Coronary artery (tissue), 2 donors: Measurements from ENCODE around the gene SLAMF1.

Source experiments
- DNase-seq: peaks from one replicate; pipeline ENCODE4 v3.0.0-alpha.2; 2017; ENCODE audit warnings: low spot score
- H3K27ac ChIP-seq, 2 donors: fragments of 200-600 bp; sonication (generic); one replicate each; pipeline ENCODE4 v1.5.1; 2016 to 2019
- H3K4me3 ChIP-seq: fragments of 200-600 bp; sonication (generic); 2 replicates; pipeline ENCODE4 v1.5.1; 2016; ENCODE audit warnings: mild to moderate bottlenecking, moderate library complexity
- TF ChIP-seq, protein P1 (sequence below): fragments of 200-600 bp; sonication (generic); IDR thresholded peaks from one replicate; pipeline ENCODE4 v1.5.1; 2019; ENCODE audit warnings: antibody characterized with exemption

Gene SLAMF1

DNA sequence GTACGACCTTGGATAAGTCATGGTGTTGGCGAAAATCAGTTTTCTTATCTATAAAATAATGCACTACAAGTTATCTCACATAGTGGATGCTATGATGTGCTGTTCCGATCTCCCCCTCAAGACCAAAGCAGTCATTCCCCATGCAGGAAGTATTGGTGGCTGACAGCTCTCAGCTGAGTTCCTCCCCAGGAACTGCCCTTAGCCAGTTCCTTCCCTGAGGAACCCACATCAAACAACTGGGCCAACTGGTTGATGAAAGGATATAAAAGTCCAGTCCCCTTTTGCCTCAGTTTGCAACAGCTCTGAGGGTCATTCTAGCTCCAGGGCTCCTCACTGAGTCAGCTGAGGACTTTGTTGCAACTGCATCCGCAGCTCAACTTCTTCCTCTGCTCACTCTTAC is 16.1 kb upstream of the SLAMF1 start:
- Histone ChIP-seq H3K27ac (no peak overlapping the region), H3K4me3 (no peak overlapping the region)
- no peak for DNase-seq
- TF ChIP-seq, protein P1, sequence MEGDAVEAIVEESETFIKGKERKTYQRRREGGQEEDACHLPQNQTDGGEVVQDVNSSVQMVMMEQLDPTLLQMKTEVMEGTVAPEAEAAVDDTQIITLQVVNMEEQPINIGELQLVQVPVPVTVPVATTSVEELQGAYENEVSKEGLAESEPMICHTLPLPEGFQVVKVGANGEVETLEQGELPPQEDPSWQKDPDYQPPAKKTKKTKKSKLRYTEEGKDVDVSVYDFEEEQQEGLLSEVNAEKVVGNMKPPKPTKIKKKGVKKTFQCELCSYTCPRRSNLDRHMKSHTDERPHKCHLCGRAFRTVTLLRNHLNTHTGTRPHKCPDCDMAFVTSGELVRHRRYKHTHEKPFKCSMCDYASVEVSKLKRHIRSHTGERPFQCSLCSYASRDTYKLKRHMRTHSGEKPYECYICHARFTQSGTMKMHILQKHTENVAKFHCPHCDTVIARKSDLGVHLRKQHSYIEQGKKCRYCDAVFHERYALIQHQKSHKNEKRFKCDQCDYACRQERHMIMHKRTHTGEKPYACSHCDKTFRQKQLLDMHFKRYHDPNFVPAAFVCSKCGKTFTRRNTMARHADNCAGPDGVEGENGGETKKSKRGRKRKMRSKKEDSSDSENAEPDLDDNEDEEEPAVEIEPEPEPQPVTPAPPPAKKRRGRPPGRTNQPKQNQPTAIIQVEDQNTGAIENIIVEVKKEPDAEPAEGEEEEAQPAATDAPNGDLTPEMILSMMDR: no peak

DNA sequence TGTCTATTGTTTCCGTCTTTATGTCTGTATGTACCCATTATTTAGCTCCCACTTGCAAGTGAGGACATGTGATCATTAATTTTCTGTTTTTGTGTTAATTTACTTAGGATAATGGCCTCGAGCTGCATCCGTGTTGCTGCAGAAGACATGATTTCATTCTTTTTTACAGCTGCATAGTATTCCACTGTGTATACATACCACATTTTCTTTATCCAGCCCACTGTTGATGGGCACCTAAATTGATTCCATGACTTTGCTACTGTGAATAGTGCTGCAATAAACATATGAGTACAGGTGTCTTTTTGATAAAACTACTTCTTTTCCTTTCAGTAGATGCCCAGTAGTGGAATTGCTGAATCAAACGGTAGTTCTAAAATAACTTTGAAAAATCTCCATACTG is 12.7 kb upstream of the SLAMF1 start:
- Histone ChIP-seq H3K4me3 (no peak overlapping the region), H3K27ac (no peak overlapping the region)
- no peak for DNase-seq
- TF ChIP-seq, protein P1: no peak

DNA sequence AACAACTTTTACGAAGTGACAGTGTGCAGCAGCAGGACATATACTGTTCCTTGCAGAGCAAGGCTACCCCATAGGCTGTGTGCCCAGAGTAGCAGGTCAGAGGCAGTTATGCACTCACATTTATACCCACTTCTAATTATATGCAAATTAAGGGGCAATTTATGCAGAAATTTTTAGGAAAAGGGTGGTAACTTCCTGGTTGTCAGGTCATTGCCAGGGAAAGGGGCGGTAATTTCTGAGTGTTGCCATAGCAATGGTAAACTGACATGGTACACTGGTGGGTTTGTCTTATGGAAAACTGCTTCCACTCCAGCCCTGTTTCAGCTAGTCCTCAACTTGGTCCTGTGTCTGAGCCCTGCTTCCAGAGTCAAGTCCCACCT is 12.0 kb upstream of the SLAMF1 start:
- H3K4me3 ChIP-seq: no peak overlapping the region
- TF ChIP-seq, protein P1: no peak
- DNase-seq: no peak
- no peak overlapping the region for H3K27ac ChIP-seq

DNA sequence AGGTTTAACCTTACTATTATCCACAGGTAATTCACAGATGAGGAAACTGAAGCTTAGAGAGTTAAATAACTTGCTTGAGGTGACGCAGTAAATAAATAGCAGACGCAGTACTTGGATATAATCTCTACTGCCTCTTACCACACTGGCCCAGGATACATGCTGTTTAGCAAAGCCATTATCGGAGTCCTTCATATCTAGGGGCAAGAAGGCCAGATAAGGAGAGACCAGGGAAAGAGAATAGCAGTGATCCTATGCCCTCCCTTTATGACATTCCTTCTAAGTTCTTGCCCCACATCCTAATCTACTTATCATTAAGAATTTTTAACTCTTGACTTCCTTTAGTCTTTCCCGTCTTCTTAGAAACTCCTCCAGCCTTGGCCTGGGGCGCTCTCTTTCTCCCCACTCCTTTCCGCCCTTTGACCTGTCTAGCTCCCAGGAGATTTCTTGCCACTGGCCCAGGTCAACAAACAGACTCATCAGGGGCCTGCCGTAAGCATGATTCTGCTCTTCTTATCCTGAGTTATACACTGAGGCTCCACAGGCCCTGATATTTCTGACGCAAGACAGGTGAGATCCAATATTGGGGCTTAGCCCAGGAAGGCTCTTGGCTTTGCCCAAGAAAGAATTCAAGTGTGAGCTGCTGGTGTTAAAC is 11.4 kb upstream of the SLAMF1 start:
- TF ChIP-seq, protein P1: no peak
- no peak for DNase-seq
- no peak overlapping the region for H3K4me3 ChIP-seq
- H3K27ac ChIP-seq: no peak overlapping the region

DNA sequence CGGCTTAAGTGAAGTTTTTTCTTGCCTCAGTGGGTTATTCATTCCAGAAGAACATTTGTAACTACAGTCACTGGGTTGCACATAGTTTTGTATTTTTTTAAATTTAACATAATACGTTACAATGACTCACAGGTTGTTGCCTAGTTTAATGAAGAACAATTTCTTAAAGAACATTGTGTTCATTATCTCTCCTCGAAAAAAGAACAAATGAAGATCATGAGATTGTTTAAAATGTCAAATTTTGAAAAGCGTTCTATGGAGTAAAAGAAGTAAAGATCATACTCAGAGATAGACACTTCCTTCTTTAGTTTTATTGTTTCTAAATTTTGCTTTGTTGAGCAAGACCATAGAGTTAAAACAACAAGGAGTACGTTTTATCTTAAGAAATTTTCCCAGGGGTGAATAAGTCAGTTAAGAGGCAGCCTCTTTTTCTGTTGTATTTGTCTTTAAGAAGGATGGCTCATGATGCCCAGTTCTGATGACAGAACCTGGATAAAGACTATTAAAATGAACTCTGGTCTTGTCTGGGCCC is 10.5 kb upstream of the SLAMF1 start:
- TF ChIP-seq, protein P1: no peak
- Histone ChIP-seq H3K27ac (no peak overlapping the region), H3K4me3 (no peak overlapping the region)
- DNase-seq: no peak

DNA sequence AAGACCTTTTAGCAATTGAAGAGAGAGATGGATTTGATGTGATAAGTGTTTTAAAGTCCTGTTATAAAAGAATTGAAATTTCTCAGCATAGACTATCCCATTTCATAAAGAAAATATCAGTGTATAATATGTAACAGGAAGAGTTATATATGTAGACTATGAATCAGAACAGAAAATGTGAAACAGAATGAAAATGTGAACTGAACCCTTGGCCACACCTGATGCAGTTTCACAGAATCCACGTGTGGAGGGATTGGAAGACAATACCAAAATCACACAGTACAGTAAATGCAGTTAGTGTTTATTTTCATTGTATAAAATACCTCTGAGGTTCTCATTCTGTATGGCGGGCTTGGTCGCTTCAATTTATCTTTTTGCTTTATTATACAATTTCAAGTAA is 9.9 kb upstream of the SLAMF1 start:
- TF ChIP-seq, protein P1: no peak
- Histone ChIP-seq H3K4me3 (no peak overlapping the region), H3K27ac (no peak overlapping the region)
- DNase-seq: no peak

DNA sequence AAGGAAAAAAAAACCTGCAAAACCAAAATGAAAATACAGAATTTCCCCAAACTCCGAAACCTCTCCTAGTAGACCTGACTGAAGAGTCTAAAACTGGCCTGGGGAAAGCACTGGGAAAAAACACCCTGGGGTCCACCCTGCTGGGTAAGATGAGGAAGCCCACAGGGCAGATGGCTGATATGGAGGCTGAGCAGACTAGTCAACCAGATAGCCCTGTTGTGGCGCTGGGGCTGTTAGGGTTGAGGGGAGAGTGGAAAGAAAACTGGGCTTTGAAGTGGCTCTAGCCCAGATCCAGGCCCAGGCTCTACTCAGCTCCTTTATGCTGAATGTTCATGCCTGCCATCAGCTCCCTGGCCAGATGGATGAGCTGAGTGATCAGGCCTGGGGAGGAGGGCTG is 6.8 kb upstream of the SLAMF1 start:
- no peak for DNase-seq
- Histone ChIP-seq H3K4me3 (no peak overlapping the region), H3K27ac (no peak overlapping the region)
- TF ChIP-seq, protein P1: no peak
